GM21381 (cell line): ENCODE measurements around the gene NSDHL.

Experiments
- ATAC-seq: cut with Tn5 transposase; IDR thresholded peaks from one replicate; pipeline ENCODE4 v1.9.1; 2021; ENCODE audit warnings: mild to moderate bottlenecking, moderate library complexity; ENCODE audit not compliant: unreplicated experiment

Gene NSDHL

GRCh38 chrX:152892999-152893891 lies 62.4 kb downstream of the NSDHL start:
- no peak for ATAC-seq

GRCh38 chrX:152893980-152894610 lies 63.2 kb downstream of the NSDHL start:
- no peak for ATAC-seq

GRCh38 chrX:152895121-152895520 lies 64.3 kb downstream of the NSDHL start:
- no peak for ATAC-seq

GRCh38 chrX:152895724-152896420 lies 65.0 kb downstream of the NSDHL start:
- no peak for ATAC-seq

- ATAC-seq, result no peak
Measured at GRCh38 chrX:152896450-152896849, 65.6 kb downstream of the NSDHL start.

- no peak for ATAC-seq
Measured at GRCh38 chrX:152897222-152898131, 66.6 kb downstream of the NSDHL start, which contains the start of gene ZNF185. Gene ZNF185 (plus strand): TSS chrX:152898067. CDS start chrX:152914490, 16,423 bp downstream.

- ATAC-seq, result no peak
Measured at GRCh38 chrX:152898442-152898841, 67.6 kb downstream of the NSDHL start.

- no peak for ATAC-seq
Measured at GRCh38 chrX:152899111-152899873, 68.4 kb downstream of the NSDHL start.

GRCh38 chrX:152899874-152900719 lies 69.2 kb downstream of the NSDHL start:
- ATAC-seq, result no peak

- ATAC-seq, result no peak
Measured at GRCh38 chrX:152900937-152901445, 70.1 kb downstream of the NSDHL start.

- no peak for ATAC-seq
Measured at GRCh38 chrX:152901816-152902501, 71.1 kb downstream of the NSDHL start.

GRCh38 chrX:152902502-152902820 lies 71.6 kb downstream of the NSDHL start:
- ATAC-seq, result no peak

GRCh38 chrX:152903589-152903988 lies 72.7 kb downstream of the NSDHL start:
- ATAC-seq, result no peak

GRCh38 chrX:152904151-152905080 lies 73.6 kb downstream of the NSDHL start:
- ATAC-seq, result no peak

- ATAC-seq, result no peak
Measured at GRCh38 chrX:152905081-152905420, 74.2 kb downstream of the NSDHL start.

GRCh38 chrX:152907084-152907651 lies 76.3 kb downstream of the NSDHL start:
- ATAC-seq, result no peak

- no peak for ATAC-seq
Measured at GRCh38 chrX:152908486-152908885, 77.6 kb downstream of the NSDHL start.
